Neural cell (in vitro differentiated cells): ENCODE results near the gene CIC. TPM values are rescaled to one million over a fixed set of nuclear protein-coding genes. Genes with fewer than 3 reads are reported as not detected.

Source experiments
- H2AFZ ChIP-seq: fragments of 200-600, 300-800 bp; sonication (generic), shearing (Covaris generic); 2 replicates; pipeline ENCODE4 v1.6.0; 2014; ENCODE audit warnings: low read depth, mild to moderate bottlenecking, antibody characterized with exemption, low read length, moderate library complexity
- H3F3A ChIP-seq: fragments of 200-600 bp; shearing (Covaris generic); 2 replicates; pipeline ENCODE4 v1.6.1; 2016; ENCODE audit warnings: mild to moderate bottlenecking, moderate library complexity, mixed read lengths, antibody characterized with exemption, low read length; ENCODE audit not compliant: insufficient read depth, poor library complexity, severe bottlenecking
- H3K27ac ChIP-seq: fragments of 200-600, 300-800 bp; sonication (generic), shearing (Covaris generic); 2 replicates; pipeline ENCODE4 v1.5.1; 2014; ENCODE audit warnings: mild to moderate bottlenecking, low read length, moderate library complexity
- H3K27me3 ChIP-seq: fragments of 300-800, 200-600 bp; sonication (generic), shearing (Covaris generic); 2 replicates; pipeline ENCODE4 v1.6.0; 2014; ENCODE audit warnings: mild to moderate bottlenecking, low read depth, low read length, moderate library complexity; ENCODE audit not compliant: insufficient read depth
- H3K36me3 ChIP-seq: fragments of 300-800, 200-600 bp; sonication (generic), shearing (Covaris generic); 2 replicates; pipeline ENCODE4 v1.5.1; 2014; ENCODE audit warnings: mild to moderate bottlenecking, antibody characterized with exemption, low read length, moderate library complexity; ENCODE audit not compliant: insufficient read depth
- H3K4me2 ChIP-seq: fragments of 300-800, 200-600 bp; sonication (generic), shearing (Covaris generic); 2 replicates; pipeline ENCODE4 v1.6.0; 2014; ENCODE audit warnings: mild to moderate bottlenecking, low read length
- H3K4me3 ChIP-seq: fragments of 300-800, 200-600 bp; sonication (generic), shearing (Covaris generic); 2 replicates; pipeline ENCODE4 v1.5.1; 2014; ENCODE audit warnings: mild to moderate bottlenecking, low read length, moderate library complexity
- H3K79me2 ChIP-seq: fragments of 200-600 bp; shearing (Covaris generic); replicated peaks from 2 replicates; pipeline ENCODE4 v1.6.0; 2014; ENCODE audit warnings: mild to moderate bottlenecking, low read length, moderate library complexity; ENCODE audit not compliant: insufficient read depth
- H3K9ac ChIP-seq: fragments of 300-800, 200-600 bp; sonication (generic), shearing (Covaris generic); 2 replicates; pipeline ENCODE4 v1.6.1; 2016; ENCODE audit warnings: mild to moderate bottlenecking, low read length, mixed read lengths
- H3K9me2 ChIP-seq: fragments of 200-600 bp; shearing (Covaris generic); 2 replicates; pipeline ENCODE4 v1.6.1; 2016; ENCODE audit warnings: mild to moderate bottlenecking, low read length, mixed read lengths; ENCODE audit not compliant: insufficient read depth
- H3K9me3 ChIP-seq: fragments of 200-600, 300-800 bp; sonication (generic), shearing (Covaris generic); 2 replicates; pipeline ENCODE4 v1.6.1; 2016; ENCODE audit warnings: mild to moderate bottlenecking, mixed run types, low read length, moderate library complexity, mixed read lengths
- H4K20me1 ChIP-seq: fragments of 200-600 bp; shearing (Covaris generic); 2 replicates; pipeline ENCODE4 v1.6.1; 2016; ENCODE audit warnings: mild to moderate bottlenecking, mixed run types; ENCODE audit not compliant: insufficient read depth
- EP300 ChIP-seq: fragments of 450-650 bp; conservative IDR thresholded peaks from 2 replicates; pipeline ENCODE4 v1.6.1; 2014; ENCODE audit warnings: antibody characterized with exemption, mild to moderate bottlenecking, moderate library complexity; ENCODE audit not compliant: poor library complexity, severe bottlenecking
- EZH2 ChIP-seq: fragments of 200-600, 300-800 bp; shearing (Covaris generic), sonication (generic); IDR thresholded peaks from 2 replicates; pipeline ENCODE4 v1.6.1; 2014; ENCODE audit warnings: antibody characterized with exemption, low read length, borderline replicate concordance, mild to moderate bottlenecking; ENCODE audit not compliant: insufficient read depth, poor library complexity, severe bottlenecking
- MXI1 ChIP-seq: fragments of 450-650 bp; conservative IDR thresholded peaks from 2 replicates; pipeline ENCODE4 v1.6.1; 2014; ENCODE audit warnings: antibody characterized with exemption, mild to moderate bottlenecking; ENCODE audit not compliant: poor library complexity, severe bottlenecking
- POLR2AphosphoS5 ChIP-seq: IDR thresholded peaks from 2 replicates; pipeline ENCODE4 v1.6.1; 2012
- RAD21 ChIP-seq: fragments of 450-650 bp; conservative IDR thresholded peaks from 2 replicates; pipeline ENCODE4 v1.6.1; 2014; ENCODE audit warnings: antibody characterized with exemption, mild to moderate bottlenecking, moderate library complexity
- SMC3 ChIP-seq: fragments of 450-650 bp; conservative IDR thresholded peaks from 2 replicates; pipeline ENCODE4 v1.6.1; 2014; ENCODE audit warnings: antibody characterized with exemption, mild to moderate bottlenecking, moderate library complexity; ENCODE audit not compliant: poor library complexity
- TAF1 ChIP-seq: IDR thresholded peaks from 2 replicates; pipeline ENCODE4 v1.6.1; 2012; ENCODE audit warnings: low read depth
- polyA plus RNA-seq: library from polyadenylated mRNA; depleted of rRNA; stranded (reverse); fragments of >200 nt; gene quantifications from 2 replicates; pipeline ENCODE4 v1.2.3, GENCODE V29; 2014
- TF ChIP-seq, protein P1 (sequence below): IDR thresholded peaks from 2 replicates; pipeline ENCODE4 v1.6.1; 2012; ENCODE audit warnings: borderline replicate concordance
- TF ChIP-seq, protein P2 (sequence below): fragments of 450-650 bp; IDR thresholded peaks from 2 replicates; pipeline ENCODE4 v1.5.1; 2014; ENCODE audit warnings: antibody characterized with exemption, mild to moderate bottlenecking, moderate library complexity; ENCODE audit not compliant: poor library complexity, severe bottlenecking

Gene CIC
- polyA plus RNA-seq, 1 donor from 2014 or later: 10.8 TPM

DNA sequence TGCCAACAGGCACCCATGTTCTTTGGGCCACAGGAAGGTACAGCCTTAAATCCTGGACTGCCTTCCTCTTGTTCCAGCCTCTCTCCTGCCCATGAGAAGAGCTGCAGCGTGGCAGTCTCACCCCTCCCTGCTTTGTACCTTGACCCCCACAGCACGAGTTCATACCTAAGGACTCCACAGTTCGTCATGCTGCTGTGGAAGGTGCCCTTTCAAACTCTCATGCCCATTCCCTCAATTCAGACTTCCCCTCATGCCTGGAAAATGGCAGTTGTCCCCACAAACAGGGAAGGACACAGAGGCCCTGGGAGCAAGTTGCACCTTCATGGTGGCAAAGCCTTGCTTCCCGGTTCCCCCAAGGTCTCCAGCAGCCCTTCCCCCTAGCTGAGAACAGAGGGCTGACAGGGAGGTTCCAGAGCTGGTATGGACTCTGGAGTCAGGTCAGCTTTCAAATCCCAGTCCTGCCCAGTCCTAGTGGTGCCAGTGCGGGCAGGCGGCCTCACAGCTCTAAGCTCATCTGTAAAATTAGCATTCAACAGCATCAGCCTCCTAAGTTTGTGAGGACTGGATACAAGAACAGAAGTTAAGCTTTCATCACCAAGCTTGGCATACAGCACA, 35.3 kb upstream of the CIC start:
- H3K27ac ChIP-seq: no peak overlapping the region
- no peaks in the 10 kb centered on the region for H3K79me2 ChIP-seq
- H3F3A ChIP-seq: no peaks in the 10 kb centered on the region
- no peak overlapping the region for H3K4me3 ChIP-seq
- H3K4me2 ChIP-seq: no peak overlapping the region
- TF ChIP-seq SMC3: no peak
- no peak for TF ChIP-seq POLR2AphosphoS5
- no peak for TF ChIP-seq TAF1
- no peak for TF ChIP-seq EZH2
- no peak for TF ChIP-seq MXI1
- TF ChIP-seq, protein P1, sequence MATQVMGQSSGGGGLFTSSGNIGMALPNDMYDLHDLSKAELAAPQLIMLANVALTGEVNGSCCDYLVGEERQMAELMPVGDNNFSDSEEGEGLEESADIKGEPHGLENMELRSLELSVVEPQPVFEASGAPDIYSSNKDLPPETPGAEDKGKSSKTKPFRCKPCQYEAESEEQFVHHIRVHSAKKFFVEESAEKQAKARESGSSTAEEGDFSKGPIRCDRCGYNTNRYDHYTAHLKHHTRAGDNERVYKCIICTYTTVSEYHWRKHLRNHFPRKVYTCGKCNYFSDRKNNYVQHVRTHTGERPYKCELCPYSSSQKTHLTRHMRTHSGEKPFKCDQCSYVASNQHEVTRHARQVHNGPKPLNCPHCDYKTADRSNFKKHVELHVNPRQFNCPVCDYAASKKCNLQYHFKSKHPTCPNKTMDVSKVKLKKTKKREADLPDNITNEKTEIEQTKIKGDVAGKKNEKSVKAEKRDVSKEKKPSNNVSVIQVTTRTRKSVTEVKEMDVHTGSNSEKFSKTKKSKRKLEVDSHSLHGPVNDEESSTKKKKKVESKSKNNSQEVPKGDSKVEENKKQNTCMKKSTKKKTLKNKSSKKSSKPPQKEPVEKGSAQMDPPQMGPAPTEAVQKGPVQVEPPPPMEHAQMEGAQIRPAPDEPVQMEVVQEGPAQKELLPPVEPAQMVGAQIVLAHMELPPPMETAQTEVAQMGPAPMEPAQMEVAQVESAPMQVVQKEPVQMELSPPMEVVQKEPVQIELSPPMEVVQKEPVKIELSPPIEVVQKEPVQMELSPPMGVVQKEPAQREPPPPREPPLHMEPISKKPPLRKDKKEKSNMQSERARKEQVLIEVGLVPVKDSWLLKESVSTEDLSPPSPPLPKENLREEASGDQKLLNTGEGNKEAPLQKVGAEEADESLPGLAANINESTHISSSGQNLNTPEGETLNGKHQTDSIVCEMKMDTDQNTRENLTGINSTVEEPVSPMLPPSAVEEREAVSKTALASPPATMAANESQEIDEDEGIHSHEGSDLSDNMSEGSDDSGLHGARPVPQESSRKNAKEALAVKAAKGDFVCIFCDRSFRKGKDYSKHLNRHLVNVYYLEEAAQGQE: no peak
- TF ChIP-seq, protein P2, sequence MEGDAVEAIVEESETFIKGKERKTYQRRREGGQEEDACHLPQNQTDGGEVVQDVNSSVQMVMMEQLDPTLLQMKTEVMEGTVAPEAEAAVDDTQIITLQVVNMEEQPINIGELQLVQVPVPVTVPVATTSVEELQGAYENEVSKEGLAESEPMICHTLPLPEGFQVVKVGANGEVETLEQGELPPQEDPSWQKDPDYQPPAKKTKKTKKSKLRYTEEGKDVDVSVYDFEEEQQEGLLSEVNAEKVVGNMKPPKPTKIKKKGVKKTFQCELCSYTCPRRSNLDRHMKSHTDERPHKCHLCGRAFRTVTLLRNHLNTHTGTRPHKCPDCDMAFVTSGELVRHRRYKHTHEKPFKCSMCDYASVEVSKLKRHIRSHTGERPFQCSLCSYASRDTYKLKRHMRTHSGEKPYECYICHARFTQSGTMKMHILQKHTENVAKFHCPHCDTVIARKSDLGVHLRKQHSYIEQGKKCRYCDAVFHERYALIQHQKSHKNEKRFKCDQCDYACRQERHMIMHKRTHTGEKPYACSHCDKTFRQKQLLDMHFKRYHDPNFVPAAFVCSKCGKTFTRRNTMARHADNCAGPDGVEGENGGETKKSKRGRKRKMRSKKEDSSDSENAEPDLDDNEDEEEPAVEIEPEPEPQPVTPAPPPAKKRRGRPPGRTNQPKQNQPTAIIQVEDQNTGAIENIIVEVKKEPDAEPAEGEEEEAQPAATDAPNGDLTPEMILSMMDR: no peak
- no peak for TF ChIP-seq EP300
- no peak for TF ChIP-seq RAD21
- H3K27me3 ChIP-seq: no peaks in the 10 kb centered on the region
- H3K9me3 ChIP-seq: no peaks in the 10 kb centered on the region
- no peaks in the 10 kb centered on the region for H3K9me2 ChIP-seq
- H4K20me1 ChIP-seq: no peaks in the 10 kb centered on the region
- no peak overlapping the region for H3K9ac ChIP-seq
- H2AFZ ChIP-seq: no peak overlapping the region
- peaks cover 10% of the 10 kb centered on the region for H3K36me3 ChIP-seq

DNA sequence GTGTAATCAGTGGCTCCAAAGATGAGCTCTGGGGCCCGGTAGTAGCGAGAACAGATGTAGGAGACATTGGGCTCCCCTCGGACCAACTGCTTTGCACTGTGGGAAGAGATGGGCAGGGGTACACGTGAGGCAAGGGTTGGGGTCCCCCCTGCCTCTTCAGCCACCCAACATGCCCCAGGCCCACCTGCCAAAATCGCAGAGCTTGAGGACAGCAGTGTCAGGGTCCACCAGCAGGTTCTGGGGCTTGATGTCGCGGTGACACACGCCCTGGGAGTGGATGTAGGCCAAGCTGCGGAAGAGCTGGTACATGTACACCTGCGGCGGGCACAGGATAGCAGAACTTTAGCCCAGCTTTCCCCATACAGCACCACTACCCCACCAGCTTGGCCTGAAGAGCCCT, 34.7 kb upstream of the CIC start:
- Histone ChIP-seq H3K4me2 (no peak overlapping the region), H3K9ac (no peak overlapping the region), H3K9me3 (no peaks in the 10 kb centered on the region), H3K9me2 (no peaks in the 10 kb centered on the region), H3K4me3 (no peak overlapping the region), H2AFZ (no peak overlapping the region), H3K27me3 (no peaks in the 10 kb centered on the region), H3K79me2 (no peaks in the 10 kb centered on the region), H3F3A (no peaks in the 10 kb centered on the region), H3K36me3 (peaks cover 10% of the 10 kb centered on the region), H3K27ac (no peak overlapping the region), H4K20me1 (no peaks in the 10 kb centered on the region)
- TF ChIP-seq EZH2: no peak
- no peak for TF ChIP-seq EP300
- TF ChIP-seq, protein P1: no peak
- TF ChIP-seq TAF1: no peak
- no peak for TF ChIP-seq MXI1
- TF ChIP-seq SMC3: no peak
- TF ChIP-seq RAD21: no peak
- TF ChIP-seq POLR2AphosphoS5: no peak
- TF ChIP-seq, protein P2: no peak
